Endometrial microvascular endothelial cells (primary cell): ENCODE data around the gene SUSD6. TPM values are rescaled to one million over a fixed set of nuclear protein-coding genes. Genes with fewer than 3 reads are reported as not detected.

Experiments used
- in situ Hi-C: cut with HindIII; loops from 2 replicates; pipeline ENCODE4 v1.10.0; 2017; ENCODE audit warnings: low sequenced_read_pairs, low pct_unique_long_range_greater_than_20kb; ENCODE audit errors: inconsistent ontology term
- total RNA-seq: library from RNA; depleted of rRNA; stranded (reverse); fragments of >200 nt; gene quantifications from one replicate; pipeline ENCODE4 v1.2.3, GENCODE V29; 2015; ENCODE audit errors: inconsistent ontology term

The SUSD6 gene
- total RNA-seq, 1 donor from 2014 or later = 12.5 TPM

DNA sequence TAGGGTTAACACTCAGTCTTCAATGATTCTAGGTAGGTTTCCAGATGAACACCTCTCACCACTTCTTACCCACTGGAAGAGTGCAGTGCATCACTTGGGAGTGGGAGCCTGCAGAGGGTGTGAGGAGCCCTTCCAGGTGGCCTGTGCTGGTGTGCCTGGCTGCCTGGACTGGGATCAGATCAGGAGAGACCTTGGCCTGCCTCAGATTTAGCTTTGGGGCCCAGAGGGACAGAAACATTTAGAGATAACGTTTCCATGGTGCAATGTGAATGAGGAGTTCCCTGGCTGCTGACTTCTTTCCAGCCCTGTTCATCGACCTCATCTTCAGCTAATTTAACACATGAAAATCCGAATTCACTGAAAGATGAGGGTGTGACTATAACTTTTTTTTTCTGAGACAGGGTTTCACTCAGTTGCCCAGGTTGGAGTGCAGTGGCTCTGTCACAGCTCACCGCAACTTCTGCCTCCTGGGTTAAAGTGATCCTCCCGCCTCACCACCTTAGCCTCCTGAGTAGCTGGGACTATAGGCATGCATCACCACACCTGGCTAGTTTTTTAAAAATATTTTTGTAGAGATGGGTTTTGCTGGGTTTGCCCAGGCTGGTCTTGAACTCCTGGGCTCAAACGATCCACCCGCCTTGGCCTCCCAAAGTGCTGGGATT lies 53.6 kb downstream of the SUSD6 start:
- in situ Hi-C loops = no loop called here

DNA sequence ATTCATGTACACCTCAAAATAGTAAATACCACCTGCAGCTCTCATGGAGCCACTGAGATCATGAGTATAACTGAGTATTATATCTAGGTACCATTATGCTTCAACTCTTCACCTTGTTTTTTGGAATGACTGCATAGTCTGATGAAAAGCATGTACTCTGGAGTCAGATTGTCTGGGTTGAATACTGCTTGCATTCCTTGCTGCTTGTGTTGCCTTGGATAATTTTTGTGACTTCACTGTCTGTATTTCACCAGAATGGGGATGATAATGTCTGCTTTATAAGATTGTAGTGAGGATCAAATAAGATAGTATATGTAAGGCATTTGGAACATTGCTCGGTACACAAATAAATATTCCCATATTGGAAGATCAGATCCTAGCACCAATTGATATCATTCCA lies 54.2 kb downstream of the SUSD6 start:
- in situ Hi-C loops = no loop called here

DNA sequence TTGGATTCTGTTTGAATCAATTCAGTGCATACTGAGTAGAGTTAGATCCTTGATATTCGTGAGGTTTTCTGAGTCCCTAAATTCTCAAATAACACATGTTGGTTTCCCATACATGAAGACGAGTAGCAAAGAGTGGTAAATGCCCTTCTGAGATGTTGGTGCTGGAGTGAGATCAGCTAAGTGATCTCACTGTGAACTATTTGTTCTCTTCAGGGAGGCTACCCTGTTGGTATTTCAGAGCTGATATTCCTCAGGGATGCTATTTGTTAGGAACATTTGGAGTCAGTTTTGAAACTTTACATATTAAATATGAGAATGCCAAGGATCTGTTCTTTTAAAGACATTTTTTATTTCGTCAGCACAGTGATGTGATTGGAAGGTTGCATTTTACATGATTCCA lies 54.7 kb downstream of the SUSD6 start:
- in situ Hi-C loops = no loop called here

DNA sequence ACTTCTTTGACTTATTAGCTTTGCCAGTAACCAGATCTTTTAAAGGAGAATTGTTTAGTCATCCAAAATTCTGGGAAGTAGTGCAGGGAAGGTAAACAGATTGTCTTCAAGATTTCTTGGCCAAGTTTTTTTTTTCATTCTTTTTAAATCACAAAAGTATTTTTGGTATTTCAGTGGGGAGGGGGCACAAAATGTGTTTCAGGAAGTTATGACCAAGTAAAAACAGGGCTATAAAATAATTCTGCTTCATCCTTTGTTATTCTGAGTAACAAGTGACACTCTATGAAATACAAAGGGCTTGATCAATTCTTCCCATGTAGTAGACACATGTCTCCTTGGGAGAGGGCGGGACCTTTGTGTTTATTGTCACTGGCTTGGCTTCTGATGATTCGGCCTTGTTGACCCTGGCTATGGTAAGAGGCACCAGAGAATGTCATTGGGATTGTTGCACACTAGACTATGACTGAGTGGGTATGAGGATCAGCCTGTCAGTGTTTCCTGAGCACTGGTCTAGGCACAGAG lies 55.4 kb downstream of the SUSD6 start:
- in situ Hi-C loops = no loop called here

- in situ Hi-C loops = no loop called here
Measured at GRCh38 chr14:69667938-69668335, 56.5 kb downstream of the SUSD6 start.

DNA sequence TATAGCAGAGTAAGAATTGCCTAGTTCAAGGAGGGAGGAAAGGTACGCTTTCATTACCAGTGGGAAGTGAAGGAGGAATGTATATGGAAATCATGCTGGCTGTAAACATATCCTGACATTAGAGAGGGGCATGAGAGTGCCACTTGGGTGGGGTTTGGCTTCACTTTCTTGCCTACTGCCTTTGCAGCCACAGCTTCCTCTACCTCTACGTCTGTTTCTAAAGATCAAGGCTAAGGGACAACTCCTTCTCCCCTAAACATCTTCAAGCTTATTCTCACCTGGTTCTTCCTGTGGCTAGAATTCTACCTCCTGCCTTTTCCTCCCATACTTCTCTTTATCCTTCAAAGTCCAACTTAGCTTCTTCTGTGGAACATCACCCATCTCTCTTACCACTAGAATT lies 58.0 kb downstream of the SUSD6 start:
- in situ Hi-C loops = no loop called here

DNA sequence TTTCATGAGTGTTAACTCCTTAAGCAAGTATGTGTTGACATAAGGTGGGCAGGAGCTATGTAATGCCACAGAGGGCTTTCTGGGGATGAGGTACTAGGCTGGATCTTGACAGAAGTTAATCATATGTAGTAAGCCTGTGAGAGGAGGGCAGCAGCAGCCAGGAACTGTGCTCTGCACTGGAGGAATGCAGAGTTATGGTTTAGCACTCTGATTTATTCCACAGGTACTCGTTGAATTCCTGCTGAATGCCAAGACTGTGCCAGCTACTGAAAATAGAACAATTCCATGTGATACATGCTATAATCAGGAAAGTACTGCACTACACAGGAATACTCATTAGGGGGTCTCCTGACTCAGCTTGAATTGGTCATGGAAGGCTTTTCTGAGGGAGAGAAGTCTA lies 58.7 kb downstream of the SUSD6 start:
- in situ Hi-C loops = no loop called here

DNA sequence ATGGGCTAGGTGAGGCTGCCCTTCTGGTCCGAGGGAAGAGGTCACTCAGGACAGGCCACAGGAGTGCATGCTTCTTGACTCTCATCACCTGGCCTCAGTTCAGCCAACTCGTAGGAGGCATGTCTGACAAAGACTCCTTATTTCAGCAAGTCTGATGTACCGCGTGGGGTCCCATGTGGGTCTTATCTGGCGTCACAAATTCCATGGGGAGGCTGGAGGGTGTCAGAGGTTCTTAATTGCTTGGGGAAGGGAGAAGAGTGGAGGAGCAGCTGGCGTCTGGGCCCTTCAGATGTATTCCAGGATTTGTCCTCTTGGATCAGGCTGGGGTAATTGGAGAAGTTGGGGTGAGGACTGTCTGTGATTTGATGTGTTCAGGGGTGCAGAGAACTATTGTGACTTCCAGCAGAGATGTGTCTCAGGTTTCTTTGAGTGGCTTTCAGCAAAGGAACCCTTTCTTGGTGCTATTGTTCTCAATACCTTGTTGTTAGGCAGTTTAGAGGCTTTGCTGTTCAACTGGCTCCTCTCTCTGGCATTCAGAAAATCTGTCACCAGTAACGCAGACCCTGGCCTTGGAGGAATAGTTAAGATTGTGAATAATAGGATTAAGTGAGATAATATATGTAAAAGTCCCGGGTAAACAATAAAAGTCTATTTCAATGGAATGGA lies 60.1 kb downstream of the SUSD6 start:
- in situ Hi-C loops = no loop called here

GRCh38 chr14:69672356-69672755 lies 61.0 kb downstream of the SUSD6 start:
- in situ Hi-C loops = no loop called here

DNA sequence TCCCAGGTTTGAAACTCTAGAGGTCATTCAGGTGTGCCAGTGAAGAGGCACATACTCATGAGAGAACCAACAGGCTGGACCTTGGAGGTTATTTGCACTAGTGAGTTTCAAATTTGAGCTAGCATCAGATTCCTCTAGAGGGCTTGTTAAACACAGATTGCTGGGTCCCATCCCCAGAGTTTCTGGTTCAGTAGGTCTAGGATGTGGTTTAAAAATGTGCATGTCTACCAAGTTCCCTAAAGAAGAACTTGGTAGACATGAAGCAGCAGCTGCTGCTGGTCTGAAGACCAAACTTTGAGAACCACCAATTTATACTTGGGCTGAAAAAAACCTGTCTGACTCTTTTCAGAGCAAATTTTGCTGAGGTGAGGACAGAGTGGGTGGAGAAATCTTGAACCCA lies 61.7 kb downstream of the SUSD6 start:
- in situ Hi-C loops = no loop called here

DNA sequence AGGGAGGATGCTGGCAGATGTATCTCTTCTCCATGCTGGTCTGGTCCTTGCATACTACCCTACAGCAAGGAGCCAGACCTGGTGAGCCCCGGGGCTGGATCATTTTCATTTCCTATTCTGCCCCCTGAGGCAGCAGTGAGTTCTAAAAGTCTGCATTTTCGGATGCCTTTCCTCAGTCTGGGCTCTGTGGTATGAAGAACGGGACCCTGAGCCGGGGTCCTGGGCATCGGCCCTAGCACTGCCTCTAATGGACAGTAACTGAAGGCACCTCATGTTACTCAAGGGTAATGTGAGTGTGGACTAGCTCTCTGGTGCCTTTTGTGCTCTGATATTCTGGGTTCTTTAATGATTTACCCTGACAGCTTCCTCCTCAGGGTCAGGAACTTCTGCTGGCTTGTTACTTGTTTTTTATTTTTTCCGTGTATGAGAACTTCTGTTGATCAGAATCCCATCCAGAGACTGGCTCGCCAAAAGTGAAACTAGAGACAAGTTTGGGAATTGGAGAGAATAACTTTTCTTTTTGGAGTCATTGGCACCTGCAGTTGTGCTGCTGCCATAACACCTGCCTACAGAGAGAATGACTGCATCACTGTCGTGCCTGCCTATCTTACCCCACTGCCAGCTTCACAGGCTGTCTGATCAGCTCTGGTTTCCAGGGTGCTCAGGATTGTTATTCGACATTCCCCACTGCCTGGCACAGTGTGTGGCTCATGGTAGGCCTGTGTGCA lies 62.3 kb downstream of the SUSD6 start:
- in situ Hi-C loops = no loop called here

DNA sequence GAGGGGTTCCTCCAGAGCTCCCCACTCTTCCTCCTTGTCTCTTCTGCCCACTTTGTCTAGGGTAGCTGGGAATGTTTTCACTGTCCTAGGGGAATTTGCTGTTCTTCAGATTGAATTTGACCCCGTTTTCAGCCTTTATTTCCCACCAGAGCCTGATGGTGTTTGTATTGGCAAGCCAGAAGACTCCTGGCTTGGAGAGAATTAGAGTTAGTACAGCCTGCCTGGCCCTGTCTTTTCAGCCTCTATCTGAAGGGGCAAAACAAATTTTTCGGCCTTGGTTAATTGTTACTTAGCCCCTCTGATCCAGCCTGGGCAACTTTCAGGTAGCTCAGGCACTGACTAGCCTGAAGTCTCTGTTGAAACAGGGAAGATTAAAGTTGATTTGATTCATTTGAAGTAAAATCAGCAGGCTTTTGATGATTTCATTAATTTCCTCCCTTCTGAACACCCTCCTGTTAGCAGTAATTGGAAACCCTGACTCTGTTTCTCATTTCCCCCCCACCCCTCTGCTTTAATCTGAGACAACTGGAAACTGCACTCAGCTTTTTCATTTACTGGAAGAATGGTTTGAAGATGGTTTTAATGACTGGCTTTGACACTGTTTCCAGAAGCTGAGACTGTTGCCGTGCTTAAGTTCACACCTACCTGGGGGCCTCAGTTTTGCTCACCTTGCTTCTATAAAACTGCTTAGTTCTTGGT lies 63.3 kb downstream of the SUSD6 start:
- in situ Hi-C loops = no loop called here

- in situ Hi-C loops = no loop called here
Measured at GRCh38 chr14:69675245-69675583, 63.8 kb downstream of the SUSD6 start.

- in situ Hi-C loops = no loop called here
Measured at GRCh38 chr14:69675877-69676416, 64.6 kb downstream of the SUSD6 start.

GRCh38 chr14:69676723-69677122 lies 65.3 kb downstream of the SUSD6 start:
- in situ Hi-C loops = no loop called here

- in situ Hi-C loops = no loop called here
Measured at GRCh38 chr14:69680297-69680696, 68.9 kb downstream of the SUSD6 start.

DNA sequence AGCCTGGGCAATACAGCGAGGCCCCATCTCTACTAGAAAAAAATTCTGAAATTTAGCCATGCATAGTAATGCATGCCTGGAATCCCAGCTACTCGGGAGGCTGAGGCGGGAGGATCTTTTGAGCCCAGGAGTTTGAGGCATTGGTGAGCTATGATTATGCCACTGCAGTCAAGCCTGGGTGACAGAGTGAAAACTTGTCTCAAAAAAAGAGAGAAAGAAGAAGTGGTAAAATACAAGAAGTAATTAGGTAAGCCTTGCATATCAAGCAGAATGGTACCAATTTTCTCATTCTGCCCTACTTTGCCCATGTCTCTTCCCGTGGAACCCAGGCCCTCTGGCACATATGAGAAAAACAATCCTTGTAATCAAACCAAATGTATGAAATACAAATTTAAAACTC lies 70.7 kb downstream of the SUSD6 start:
- in situ Hi-C loops = no loop called here

- in situ Hi-C loops = no loop called here
Measured at GRCh38 chr14:69682621-69683263, 71.3 kb downstream of the SUSD6 start.

- in situ Hi-C loops = no loop called here
Measured at GRCh38 chr14:69683971-69684370, 72.6 kb downstream of the SUSD6 start.
